H1 (cell line): ENCODE measurements around the gene KCNMA1. TPM values are rescaled to one million over a fixed set of nuclear protein-coding genes. Genes with fewer than 3 reads are reported as not detected.

Experiments used
- RNF2 ChIP-seq: fragments of 200-900, 300-1000 bp; sonication (generic); IDR thresholded peaks from 2 replicates; pipeline ENCODE4 v1.7.1; 2016; ENCODE audit warnings: borderline replicate concordance, low read depth, mild to moderate bottlenecking, antibody characterized with exemption, low read length; ENCODE audit not compliant: poor library complexity, severe bottlenecking; ENCODE audit errors: missing control alignments
- SRF ChIP-seq: IDR thresholded peaks from 2 replicates; pipeline ENCODE4 v1.6.1; 2011; ENCODE audit warnings: mild to moderate bottlenecking, low read depth, low read length, moderate library complexity
- polyA plus RNA-seq, 7 experiments: library from polyadenylated mRNA; depleted of rRNA in 3 of 7; stranded (reverse) in 5 of 7; unstranded in 2 of 7; fragments of >200 nt in 5 of 7; fragments of 200-250 nt in 2 of 7; gene quantifications; 1 replicate in 5 of 7; 2 replicates in 1 of 7; 4 replicates in 1 of 7; pipeline versions ENCODE4 v1.2.1 to v1.2.3, GENCODE V29; 2011 to 2013; ENCODE audit warnings: missing spikeins in 2 of 7, mixed read lengths in 2 of 7
- total RNA-seq: library from RNA; stranded (reverse); fragmentation: NEBNext Ultra II Directional; extraction: Animal tissue kit (Norgen Biotek cat#: 25700); gene quantifications from 2 replicates; pipeline ENCODE4 v1.2.1, GENCODE V29; 2021

Gene KCNMA1
- total and polyA plus RNA-seq, 2 of the 8 experiments (the other 6 are each of a cell fraction or from before 2014, with no cell fraction given): 10.2 to 11.1 TPM

DNA sequence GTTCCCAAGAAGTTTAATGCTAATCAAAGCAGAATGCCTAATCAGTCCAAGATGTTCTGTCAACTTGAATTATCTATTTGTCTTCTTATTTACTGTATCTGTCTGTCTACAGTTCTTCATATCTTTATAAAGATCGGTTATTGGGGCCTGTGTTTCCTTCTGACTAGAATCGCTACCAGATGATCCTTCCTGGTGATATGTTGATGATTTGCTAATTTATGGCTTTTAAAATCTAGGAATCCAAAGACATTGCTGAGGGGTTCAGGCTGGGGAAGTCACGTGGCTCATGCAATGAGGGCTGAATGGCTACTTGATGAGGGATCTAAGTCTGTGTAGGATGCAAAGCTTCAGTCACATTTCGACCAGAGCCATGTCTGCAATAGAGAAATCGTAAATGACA lies 536.3 kb downstream of the KCNMA1 start (continued):
- TF ChIP-seq RNF2: no peak
- no peak for TF ChIP-seq SRF
- TF ChIP-seq, all 59 proteins: peak for 0
